Smooth muscle cell (in vitro differentiated cells): Measurements from ENCODE around the gene HCN2. TPM values are rescaled to one million over a fixed set of nuclear protein-coding genes. Genes with fewer than 3 reads are reported as not detected.
"Not testable (repeated sequence)": the region's sequence is repeated elsewhere in the genome, so short reads cannot be mapped to it uniquely, and the experiment has no call there.

Experiments used
- DNase-seq: peaks from one replicate; lab custom pipeline; 2025; ENCODE audit not compliant: unreplicated experiment; lab: John Stamatoyannopoulos, UW
- H2AFZ ChIP-seq: fragments of 200-600 bp; sonication (generic); 2 replicates; pipeline ENCODE4 v1.6.0; 2016; ENCODE audit warnings: antibody characterized with exemption, low read depth, mild to moderate bottlenecking
- H3F3A ChIP-seq: fragments of 200-600 bp; sonication (generic); 2 replicates; pipeline ENCODE4 v1.6.0; 2017; ENCODE audit warnings: antibody characterized with exemption, low read depth
- H3K27ac ChIP-seq: fragments of 200-600 bp; sonication (generic); 2 replicates; pipeline ENCODE4 v1.5.1; 2016; ENCODE audit warnings: low read depth, mild to moderate bottlenecking
- H3K27me3 ChIP-seq: fragments of 200-600 bp; sonication (generic); 2 replicates; pipeline ENCODE4 v1.6.1; 2016; ENCODE audit warnings: low read depth, mild to moderate bottlenecking
- H3K36me3 ChIP-seq: fragments of 200-600 bp; sonication (generic); 2 replicates; pipeline ENCODE4 v1.5.1; 2016; ENCODE audit warnings: low read depth
- H3K4me1 ChIP-seq: fragments of 200-600 bp; sonication (generic); 2 replicates; pipeline ENCODE4 v1.5.1; 2016; ENCODE audit warnings: low read depth
- H3K4me2 ChIP-seq: fragments of 200-600 bp; sonication (generic); 2 replicates; pipeline ENCODE4 v1.6.0; 2016; ENCODE audit warnings: mild to moderate bottlenecking
- H3K4me3 ChIP-seq: fragments of 200-600 bp; sonication (generic); 2 replicates; pipeline ENCODE4 v1.5.1; 2016; ENCODE audit warnings: mild to moderate bottlenecking
- H3K79me2 ChIP-seq: fragments of 200-600 bp; sonication (generic); 2 replicates; pipeline ENCODE4 v1.6.0; 2016; ENCODE audit warnings: low read depth, mild to moderate bottlenecking
- H3K9ac ChIP-seq: fragments of 200-600 bp; sonication (generic); 2 replicates; pipeline ENCODE4 v1.6.0; 2016; ENCODE audit warnings: low read depth
- H3K9me3 ChIP-seq: fragments of 200-600 bp; sonication (generic); replicated peaks from 2 replicates; pipeline ENCODE4 v1.5.1; 2016; ENCODE audit warnings: low read depth
- H4K20me1 ChIP-seq: fragments of 200-600 bp; sonication (generic); 2 replicates; pipeline ENCODE4 v1.6.0; 2016; ENCODE audit warnings: low read depth
- WGBS: methylation state at CpG from one replicate; pipeline ENCODE4 v1.1.7; 2016; ENCODE audit warnings: low lambda C conversion rate; 5-methylcytosine and 5-hydroxymethylcytosine counted together
- polyA plus RNA-seq: library from polyadenylated mRNA; unstranded; fragments of >200 nt; fragmentation: Nextera tagmentation; extraction: Ambion mirVana; gene quantifications from 2 replicates; pipeline ENCODE4 v1.2.1, GENCODE V29; 2016
- total RNA-seq: library from RNA; depleted of rRNA; stranded (reverse); fragments of >200 nt; gene quantifications from 2 replicates; pipeline ENCODE4 v1.2.3, GENCODE V29; 2014
- TF ChIP-seq, protein P1 (sequence below): fragments of 200-600 bp; sonication (generic); IDR thresholded peaks from 2 replicates; pipeline ENCODE4 v1.5.1; 2017; ENCODE audit warnings: borderline replicate concordance, mild to moderate bottlenecking, antibody characterized with exemption; ENCODE audit not compliant: insufficient read depth, poor library complexity, severe bottlenecking

HCN2 gene
- total and polyA plus RNA-seq, 2 experiments from 2014 or later, result 0.49 to 0.81 TPM

DNA sequence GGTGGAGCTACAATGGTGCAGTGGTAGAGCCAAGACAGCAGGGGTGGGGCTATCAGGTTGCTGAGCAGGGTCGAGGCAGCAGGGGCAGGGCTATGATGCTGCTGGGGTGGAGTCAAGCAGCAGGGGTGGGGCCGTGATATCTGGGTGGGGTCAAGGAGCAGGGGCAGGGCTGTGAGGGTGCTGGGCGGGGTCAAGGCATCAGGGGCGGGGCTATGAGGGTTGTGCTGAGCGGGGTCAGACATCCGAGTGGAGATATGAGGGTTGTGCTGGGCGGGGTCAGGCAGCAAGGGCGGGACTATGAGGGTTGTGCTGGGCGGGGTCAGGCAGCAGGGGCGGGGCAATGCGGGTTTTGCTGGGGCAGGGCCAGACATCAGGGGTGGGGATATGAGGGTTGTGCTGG lies 14.7 kb downstream of the HCN2 start:
- Histone ChIP-seq H3K9me3 (no peaks in the 10 kb centered on the region), H2AFZ (no peak overlapping the region), H3K4me2 (no peak overlapping the region), H3K9ac (no peak overlapping the region), H3K27ac (no peak overlapping the region), H3K36me3 (no peaks in the 10 kb centered on the region), H3K79me2 (no peaks in the 10 kb centered on the region), H4K20me1 (no peaks in the 10 kb centered on the region), H3K4me1 (no peaks in the 10 kb centered on the region), H3K27me3 (no peaks in the 10 kb centered on the region), H3F3A (no peaks in the 10 kb centered on the region), H3K4me3 (no peak overlapping the region)
- TF ChIP-seq, protein P1, sequence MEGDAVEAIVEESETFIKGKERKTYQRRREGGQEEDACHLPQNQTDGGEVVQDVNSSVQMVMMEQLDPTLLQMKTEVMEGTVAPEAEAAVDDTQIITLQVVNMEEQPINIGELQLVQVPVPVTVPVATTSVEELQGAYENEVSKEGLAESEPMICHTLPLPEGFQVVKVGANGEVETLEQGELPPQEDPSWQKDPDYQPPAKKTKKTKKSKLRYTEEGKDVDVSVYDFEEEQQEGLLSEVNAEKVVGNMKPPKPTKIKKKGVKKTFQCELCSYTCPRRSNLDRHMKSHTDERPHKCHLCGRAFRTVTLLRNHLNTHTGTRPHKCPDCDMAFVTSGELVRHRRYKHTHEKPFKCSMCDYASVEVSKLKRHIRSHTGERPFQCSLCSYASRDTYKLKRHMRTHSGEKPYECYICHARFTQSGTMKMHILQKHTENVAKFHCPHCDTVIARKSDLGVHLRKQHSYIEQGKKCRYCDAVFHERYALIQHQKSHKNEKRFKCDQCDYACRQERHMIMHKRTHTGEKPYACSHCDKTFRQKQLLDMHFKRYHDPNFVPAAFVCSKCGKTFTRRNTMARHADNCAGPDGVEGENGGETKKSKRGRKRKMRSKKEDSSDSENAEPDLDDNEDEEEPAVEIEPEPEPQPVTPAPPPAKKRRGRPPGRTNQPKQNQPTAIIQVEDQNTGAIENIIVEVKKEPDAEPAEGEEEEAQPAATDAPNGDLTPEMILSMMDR, result no peak
- DNase-seq, result no peak
- whole genome bisulfite sequencing, result 90% methylated on average over 5 of the region's 11 CpGs

DNA sequence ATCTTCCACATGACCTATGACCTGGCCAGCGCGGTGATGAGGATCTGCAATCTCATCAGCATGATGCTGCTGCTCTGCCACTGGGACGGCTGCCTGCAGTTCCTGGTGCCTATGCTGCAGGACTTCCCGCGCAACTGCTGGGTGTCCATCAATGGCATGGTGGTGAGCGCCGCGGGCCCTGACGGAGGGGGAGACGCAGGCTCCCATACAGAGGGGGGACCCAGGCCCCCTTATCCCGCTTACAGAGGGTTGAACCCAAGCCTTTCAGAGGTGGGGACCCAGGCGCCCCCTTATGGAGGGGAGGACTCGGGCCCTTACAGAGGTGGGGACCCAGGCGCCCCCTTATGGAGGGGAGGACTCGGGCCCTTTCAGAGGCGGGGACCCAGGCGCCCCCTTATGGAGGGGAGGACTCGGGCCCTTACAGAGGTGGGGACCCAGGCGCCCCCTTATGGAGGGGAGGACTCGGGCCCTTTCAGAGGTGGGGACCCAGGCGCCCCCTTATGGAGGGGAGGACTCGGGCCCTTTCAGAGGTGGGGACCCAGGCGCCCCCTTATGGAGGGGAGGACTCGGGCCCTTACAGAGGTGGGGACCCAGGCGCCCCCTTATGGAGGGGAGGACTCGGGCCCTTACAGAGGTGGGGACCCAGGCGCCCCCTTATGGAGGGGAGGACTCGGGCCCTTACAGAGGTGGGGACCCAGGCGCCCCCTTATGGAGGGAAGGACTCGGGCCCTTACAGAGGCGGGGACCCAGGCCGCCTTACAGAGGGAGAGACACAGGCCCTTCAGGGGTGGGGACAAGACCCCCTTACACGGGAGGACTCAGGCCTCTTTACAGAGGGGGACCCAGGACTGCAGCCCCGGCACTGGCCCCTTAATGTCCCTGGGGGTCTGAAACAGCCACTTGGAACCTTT lies 15.6 kb downstream of the HCN2 start:
- not testable (repeated sequence) for H3K4me1 ChIP-seq, H4K20me1 ChIP-seq, H3K9me3 ChIP-seq, H3K27me3 ChIP-seq, DNase-seq, H3K4me2 ChIP-seq, H2AFZ ChIP-seq, H3K4me3 ChIP-seq, H3K9ac ChIP-seq, H3F3A ChIP-seq, H3K36me3 ChIP-seq, H3K27ac ChIP-seq, H3K79me2 ChIP-seq
- WGBS, result 95% methylated on average over 20 of the region's 34 CpGs

DNA sequence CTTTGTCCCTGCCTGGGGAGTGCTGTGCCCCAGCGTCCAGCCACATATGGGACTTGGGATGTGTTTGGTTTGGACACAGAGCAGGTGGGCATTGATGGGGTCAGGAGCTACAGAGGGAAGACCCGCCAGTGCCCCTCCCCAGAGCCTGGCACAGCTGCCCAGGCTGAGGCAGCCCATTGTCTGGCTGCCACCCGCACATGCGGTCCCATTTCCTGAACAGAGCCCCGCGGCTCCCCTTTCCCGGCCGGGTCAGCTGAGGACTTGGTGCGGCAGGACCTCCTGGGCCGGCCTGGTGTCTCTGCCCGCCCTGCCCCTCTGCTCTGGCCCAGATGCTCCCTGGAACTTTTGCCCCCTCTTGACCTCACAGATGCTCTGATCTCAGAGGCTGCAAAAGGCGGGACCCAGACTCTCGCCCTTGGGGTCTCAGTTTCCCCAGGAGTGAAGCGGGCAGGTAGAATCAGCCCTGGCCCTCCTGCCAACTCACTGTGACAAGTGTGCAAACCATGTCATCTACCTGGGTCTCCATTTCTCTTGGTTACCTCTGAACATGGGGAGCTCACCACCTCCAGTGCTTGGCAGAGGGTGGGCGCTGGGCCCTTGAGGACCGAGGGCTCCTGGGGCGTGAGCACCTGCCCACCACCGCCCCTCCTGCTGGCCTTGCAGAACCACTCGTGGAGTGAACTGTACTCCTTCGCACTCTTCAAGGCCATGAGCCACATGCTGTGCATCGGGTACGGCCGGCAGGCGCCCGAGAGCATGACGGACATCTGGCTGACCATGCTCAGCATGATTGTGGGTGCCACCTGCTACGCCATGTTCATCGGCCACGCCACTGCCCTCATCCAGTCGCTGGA lies 17.8 kb downstream of the HCN2 start:
- H3K4me2 ChIP-seq, result no peak overlapping the region
- no peak overlapping the region for H2AFZ ChIP-seq
- H3K36me3 ChIP-seq, result no peaks in the 10 kb centered on the region
- TF ChIP-seq, protein P1, result no peak
- WGBS, result 94% methylated on average over 29 of the region's 30 CpGs
- no peak for DNase-seq
- peaks cover 9% of the 10 kb centered on the region for H4K20me1 ChIP-seq
- no peak overlapping the region for H3K4me3 ChIP-seq
- no peak overlapping the region for H3K9ac ChIP-seq
- no peaks in the 10 kb centered on the region for H3K4me1 ChIP-seq
- no peaks in the 10 kb centered on the region for H3F3A ChIP-seq
- H3K9me3 ChIP-seq, result no peaks in the 10 kb centered on the region
- no peaks in the 10 kb centered on the region for H3K79me2 ChIP-seq
- H3K27ac ChIP-seq, result no peak overlapping the region
- no peaks in the 10 kb centered on the region for H3K27me3 ChIP-seq
